Endothelial cell of umbilical vein (primary cell): ENCODE results near the gene GLRX. TPM values are rescaled to one million over a fixed set of nuclear protein-coding genes. Genes with fewer than 3 reads are reported as not detected.

Source experiments
- BruUV-seq: library from RNA; stranded (reverse); fragments of 400-500 nt; replicated peaks from 2 replicates; lab custom pipeline; 2021; lab: Mats Ljungman, UMichigan
- CTCF ChIA-PET: fragments of 300-600, 350-600 bp; sonication (Branson Sonifier 250); formaldehyde crosslinking; loops from one replicate; lab custom pipeline; 2021; ENCODE audit warnings: antibody characterized with exemption, inconsistent platforms; lab: Charles Lee
- POLR2A ChIA-PET: fragments of 300-600, 350-600 bp; sonication (Branson Sonifier 250); formaldehyde crosslinking; loops from one replicate; lab custom pipeline; 2021; ENCODE audit warnings: antibody characterized with exemption, inconsistent platforms; lab: Charles Lee
- DNase-seq: peaks from one replicate; pipeline ENCODE4 v3.0.0-alpha.2; 2011; ENCODE audit warnings: low read depth, low spot score
- FAIRE-seq: peaks from 2 replicates; lab custom pipeline; 2011; peaks lifted over from hg19 to GRCh38; lab: Jason Lieb, UNC
- H2AFZ ChIP-seq: 2 replicates; pipeline ENCODE4 v1.6.0; 2012; ENCODE audit warnings: low read depth, low read length, control low read depth, inconsistent platforms
- H3K27ac ChIP-seq: 2 replicates; pipeline ENCODE4 v1.5.1; 2011; ENCODE audit warnings: low read depth, mild to moderate bottlenecking, control low read depth, low read length, moderate library complexity; ENCODE audit not compliant: insufficient read depth
- H3K27me3 ChIP-seq, 2 experiments: 2 replicates each; pipeline versions ENCODE4 v1.6.0 to v1.6.1; 2011; ENCODE audit warnings: low read length in 2 of 2, mixed read lengths in 1 of 2; ENCODE audit not compliant: control insufficient read depth in 2 of 2, insufficient read depth in 2 of 2
- H3K36me3 ChIP-seq, 2 experiments: 2 replicates in 1 of 2; 3 replicates in 1 of 2; pipeline ENCODE4 v1.5.1; 2011; ENCODE audit warnings: low read length in 2 of 2, mild to moderate bottlenecking in 1 of 2, moderate library complexity in 1 of 2; ENCODE audit not compliant: control insufficient read depth in 2 of 2, insufficient read depth in 2 of 2; ENCODE audit errors: extremely low read depth in 1 of 2
- H3K4me1 ChIP-seq: 3 replicates; pipeline ENCODE4 v1.5.1; 2011; ENCODE audit warnings: mild to moderate bottlenecking, low read length; ENCODE audit not compliant: control insufficient read depth, insufficient read depth; ENCODE audit errors: extremely low read depth
- H3K4me2 ChIP-seq: 2 replicates; pipeline ENCODE4 v1.6.1; 2011; ENCODE audit warnings: low read length, control low read depth, mixed read lengths; ENCODE audit not compliant: insufficient read depth
- H3K4me3 ChIP-seq, 3 experiments: fragments of 200-600 bp in 1 of 3; sonication (generic), shearing (Covaris generic) in 1 of 3; replicated peaks in 1 of 3; 2 replicates each; pipeline ENCODE4 v1.5.1; 2011 to 2016; ENCODE audit warnings: control low read depth in 3 of 3, low read length in 3 of 3, mild to moderate bottlenecking in 2 of 3, inconsistent platforms in 1 of 3, low read depth in 1 of 3, moderate library complexity in 1 of 3; ENCODE audit not compliant: insufficient read depth in 1 of 3
- H3K79me2 ChIP-seq: 2 replicates; pipeline ENCODE4 v1.6.0; 2012; ENCODE audit warnings: low read length, inconsistent platforms; ENCODE audit not compliant: control insufficient read depth, insufficient read depth
- H3K9ac ChIP-seq: replicated peaks from 2 replicates; pipeline ENCODE3; 2011; ENCODE audit warnings: low read length, control low read depth; ENCODE audit not compliant: insufficient read depth; ENCODE audit errors: extremely low read depth
- H3K9me1 ChIP-seq: replicated peaks from 3 replicates; pipeline ENCODE4 v1.6.0; 2011; ENCODE audit warnings: mild to moderate bottlenecking, low read length; ENCODE audit not compliant: control insufficient read depth, insufficient read depth; ENCODE audit errors: extremely low read depth
- H3K9me3 ChIP-seq: replicated peaks from 2 replicates; pipeline ENCODE4 v1.5.1; 2012; ENCODE audit warnings: low read length, inconsistent platforms; ENCODE audit not compliant: control insufficient read depth, insufficient read depth
- H4K20me1 ChIP-seq: replicated peaks from 2 replicates; pipeline ENCODE3; 2011; ENCODE audit warnings: mild to moderate bottlenecking, low read length; ENCODE audit not compliant: control insufficient read depth, insufficient read depth; ENCODE audit errors: extremely low read depth
- EZH2 ChIP-seq: IDR thresholded peaks from 2 replicates; pipeline ENCODE4 v1.6.1; 2012; ENCODE audit warnings: borderline replicate concordance, low read depth, mild to moderate bottlenecking, moderate library complexity, low read length, inconsistent platforms; ENCODE audit not compliant: severe bottlenecking
- GATA2 ChIP-seq: IDR thresholded peaks from 2 replicates; pipeline ENCODE4 v1.7.0; 2011; ENCODE audit warnings: low read depth, mild to moderate bottlenecking, moderate library complexity, mixed read lengths, low read length; ENCODE audit not compliant: insufficient read length, insufficient read depth
- MYC ChIP-seq: IDR thresholded peaks from one replicate; pipeline ENCODE4 v1.6.1; 2011; ENCODE audit warnings: mild to moderate bottlenecking, low read depth, low read length
- POLR2A ChIP-seq: IDR thresholded peaks from 2 replicates; pipeline ENCODE4 v1.6.1; 2012; ENCODE audit warnings: low read depth, mild to moderate bottlenecking, control low read depth, low read length
- POLR2AphosphoS5 ChIP-seq: IDR thresholded peaks from 2 replicates; pipeline ENCODE4 v1.6.1; 2012; ENCODE audit warnings: low read depth, mild to moderate bottlenecking, control low read depth, low read length, moderate library complexity; ENCODE audit not compliant: insufficient read depth
- dilution Hi-C: fragments of 300-500 bp; cut with MboI; formaldehyde crosslinking; loops from one replicate; pipeline ENCODE4 v1.15.0; 2019; ENCODE audit warnings: low sequenced_read_pairs; ENCODE audit not compliant: extremely low pct_ligation_motif_present
- intact Hi-C: fragments of 100-400 bp; cut with micrococcal nuclease; formaldehyde crosslinking; loops from one replicate; pipeline ENCODE4 v1.10.0; 2022
- polyA plus RNA-seq, 4 experiments: library from polyadenylated mRNA; depleted of rRNA in 3 of 4; stranded (reverse) in 3 of 4; unstranded in 1 of 4; fragments of >200 nt; gene quantifications; 2 replicates each; pipeline versions ENCODE4 v1.2.1 to v1.2.3, GENCODE V29; 2011 to 2012; ENCODE audit warnings: missing spikeins in 1 of 4
- total RNA-seq: library from RNA; stranded (reverse); gene quantifications from 2 replicates; pipeline ENCODE4 v1.2.3, GENCODE V29; 2021
- TF ChIP-seq, protein P1 (sequence below), 2 donors: IDR thresholded peaks; 1 replicate in 1 of 2; 2 replicates in 1 of 2; pipeline ENCODE4 v1.5.1; 2011; ENCODE audit warnings: low read length in 2 of 2, mild to moderate bottlenecking in 2 of 2, moderate library complexity in 2 of 2, control low read depth in 1 of 2, inconsistent platforms in 1 of 2, low read depth in 1 of 2; ENCODE audit not compliant: insufficient read depth in 1 of 2; ENCODE audit errors: extremely low read depth in 1 of 2

GLRX gene
- total and polyA plus RNA-seq, 2 donors (not counting 3 experiments of a cell fraction or from before 2014, with no cell fraction given), result 14.2 to 40.3 TPM

GRCh38 chr5:95804736-95805539 is 17.6 kb downstream of the GLRX start:
- DNase-seq, result no peak
- dilution Hi-C loops, result no loop called here
- ChIA-PET POLR2A (no interaction called here), CTCF (no interaction called here)
- no peaks in the 10 kb centered on the region for H3K27me3 ChIP-seq
- intact Hi-C loops, result no loop called here
- H3K27ac ChIP-seq, result no peak overlapping the region
- no peak overlapping the region for H2AFZ ChIP-seq
- TF ChIP-seq GATA2 (no peak), POLR2A (no peak), POLR2AphosphoS5 (no peak), EZH2 (no peak), MYC (no peak)
- TF ChIP-seq, protein P1, sequence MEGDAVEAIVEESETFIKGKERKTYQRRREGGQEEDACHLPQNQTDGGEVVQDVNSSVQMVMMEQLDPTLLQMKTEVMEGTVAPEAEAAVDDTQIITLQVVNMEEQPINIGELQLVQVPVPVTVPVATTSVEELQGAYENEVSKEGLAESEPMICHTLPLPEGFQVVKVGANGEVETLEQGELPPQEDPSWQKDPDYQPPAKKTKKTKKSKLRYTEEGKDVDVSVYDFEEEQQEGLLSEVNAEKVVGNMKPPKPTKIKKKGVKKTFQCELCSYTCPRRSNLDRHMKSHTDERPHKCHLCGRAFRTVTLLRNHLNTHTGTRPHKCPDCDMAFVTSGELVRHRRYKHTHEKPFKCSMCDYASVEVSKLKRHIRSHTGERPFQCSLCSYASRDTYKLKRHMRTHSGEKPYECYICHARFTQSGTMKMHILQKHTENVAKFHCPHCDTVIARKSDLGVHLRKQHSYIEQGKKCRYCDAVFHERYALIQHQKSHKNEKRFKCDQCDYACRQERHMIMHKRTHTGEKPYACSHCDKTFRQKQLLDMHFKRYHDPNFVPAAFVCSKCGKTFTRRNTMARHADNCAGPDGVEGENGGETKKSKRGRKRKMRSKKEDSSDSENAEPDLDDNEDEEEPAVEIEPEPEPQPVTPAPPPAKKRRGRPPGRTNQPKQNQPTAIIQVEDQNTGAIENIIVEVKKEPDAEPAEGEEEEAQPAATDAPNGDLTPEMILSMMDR (IDR thresholded peaks at IDR 0.05; ENCODE audit: extremely low read depth in 1 of 2, insufficient read depth in 1 of 2, low read depth in 1 of 2, low read length in 2 of 2), result no peak
- H3K36me3 ChIP-seq, result no peaks in the 10 kb centered on the region
- H3K79me2 ChIP-seq, result no peaks in the 10 kb centered on the region
- H3K9me1 ChIP-seq, result no peaks in the 10 kb centered on the region
- H3K4me3 ChIP-seq, result no peak overlapping the region
- no peaks in the 10 kb centered on the region for H3K9me3 ChIP-seq
- no peak overlapping the region for H3K4me2 ChIP-seq
- H3K9ac ChIP-seq, result no peak overlapping the region
- BruUV-seq, result no TSS peak
- H3K4me1 ChIP-seq, result no peaks in the 10 kb centered on the region
- peak; percentile 53 for FAIRE-seq
- H4K20me1 ChIP-seq, result no peaks in the 10 kb centered on the region
